ENCODE measurements around the gene PSD2. TPM values are rescaled to one million over a fixed set of nuclear protein-coding genes. Genes with fewer than 3 reads are reported as not detected.

Gene PSD2
- total and polyA plus RNA-seq, 10 of the 15 experiments (the other 5 are each of a cell fraction or from before 2014, with no cell fraction given) = 0.02 to 0.14 (median 0.03) TPM; not detected in 5

- TF ChIP-seq TCF3 (IDR thresholded peaks at IDR 0.05; ENCODE audit: borderline replicate concordance, insufficient read depth, low read depth, low read length) (no peak), EGR1 (IDR thresholded peaks at IDR 0.05; ENCODE audit: borderline replicate concordance in 1 of 2, low read depth in 2 of 2, low read length in 2 of 2) (no peak), TARDBP (IDR thresholded peaks at IDR 0.05; ENCODE audit: borderline replicate concordance) (no peak), SRF (IDR thresholded peaks at IDR 0.05; ENCODE audit: low read depth in 2 of 2, low read length in 2 of 2) (no peak), MLLT1 (IDR thresholded peaks at IDR 0.05) (no peak), POLR2AphosphoS2 (IDR thresholded peaks at IDR 0.05; ENCODE audit: low read depth, low read length) (no peak), SREBF2 (IDR thresholded peaks at IDR 0.05; ENCODE audit: low read length) (no peak)
Measured at GRCh38 chr5:139847790-139848507, 52.3 kb downstream of the PSD2 start (continued).

- TF ChIP-seq JUND (IDR thresholded peaks at IDR 0.05; ENCODE audit: low read depth, low read length) = no peak
- 0 out of 2 replicates have a peak, but pooled peaks have one; percentile 4 for TF ChIP-seq RB1 (IDR thresholded peaks at IDR 0.05; ENCODE audit: borderline replicate concordance)
- POLR2A ChIA-PET = no interaction called here
- ATAC-seq = peak; percentile 9; the same call in 2 of the 3 replicates
- in situ Hi-C loops (cut with MboI) = no loop called here
- RAD21 ChIA-PET (ENCODE audit: unreplicated experiment) = interaction anchor here (1.0 to 1.1 kb wide), 2 partner anchors 61 to 118 kb away, joined by 3 to 6 read pairs; no protein-coding TSS in a partner anchor
- no TSS peak for BruUV-seq (replicated peaks)
- Histone ChIP-seq H3K4me3 (peak overlapping the region; percentile 78; the same call in 1 of the 2 replicates), H4K20me1 (ENCODE audit: control insufficient read depth, insufficient read depth) (no peaks in the 10 kb centered on the region), H3K4me2 (ENCODE audit: control insufficient read depth, insufficient read depth) (peak overlapping the region; percentile 76), H3K79me2 (ENCODE audit: control insufficient read depth, insufficient read depth, low read length) (no peaks in the 10 kb centered on the region), H2AFZ (ENCODE audit: control insufficient read depth, low read depth, low read length) (peak overlapping the region; percentile 28), H3K9ac (ENCODE audit: control insufficient read depth, insufficient read depth, low read length) (peak overlapping the region; percentile 73), H3K36me3 (ENCODE audit: control insufficient read depth in 2 of 2, insufficient read depth in 2 of 2, low read length in 1 of 2) (peaks cover 0 to 5% of the 10 kb centered on the region in 2 experiments; a peak in 1 of 4 replicates), H3K27me3 (replicated peaks in 1 of 2; ENCODE audit: control insufficient read depth in 2 of 2, insufficient read depth in 2 of 2, low read length in 1 of 2) (no peaks in the 10 kb centered on the region; a peak in 1 of 4 replicates), H3K9me3 (replicated peaks; ENCODE audit: control insufficient read depth, insufficient read depth, low read length) (no peaks in the 10 kb centered on the region), H3K27ac (ENCODE audit: control insufficient read depth, insufficient read depth) (no peak overlapping the region), H3K4me1 (ENCODE audit: control insufficient read depth, insufficient read depth, low read length) (peaks cover 11% of the 10 kb centered on the region)
- SMC1A ChIA-PET (ENCODE audit: uncharacterized antibody, unreplicated experiment) = interaction anchor here (1.2 to 2.3 kb wide), 2 partner anchors 14 to 72 kb away, joined by 3 to 10 read pairs; no protein-coding TSS in a partner anchor
- CTCF ChIA-PET = interaction anchor here (0.5 to 2.4 kb wide), 6 partner anchors 14 to 238 kb away, joined by 3 to 17 read pairs (median 6); no protein-coding TSS in a partner anchor
- WGBS (ENCODE audit: insufficient coverage, insufficient replicate concordance, low lambda C conversion rate, missing lambda C conversion rate) = 21% methylated on average over 27 of the region's 43 CpGs
- DNase-seq (ENCODE audit: low read depth, low spot score) = no peak
- FAIRE-seq = no peak
- intact Hi-C loops (cut with micrococcal nuclease; ENCODE audit: unreplicated experiment) = loop anchor here (2.0 kb wide), 1 partner anchor 308 kb away; no protein-coding TSS in a partner anchor
Measured at GRCh38 chr5:139848508-139849100, 53.0 kb downstream of the PSD2 start.

Data from GM12878 (cell line).